ENCODE measurements around the gene CUTA.

CUTA gene

DNA sequence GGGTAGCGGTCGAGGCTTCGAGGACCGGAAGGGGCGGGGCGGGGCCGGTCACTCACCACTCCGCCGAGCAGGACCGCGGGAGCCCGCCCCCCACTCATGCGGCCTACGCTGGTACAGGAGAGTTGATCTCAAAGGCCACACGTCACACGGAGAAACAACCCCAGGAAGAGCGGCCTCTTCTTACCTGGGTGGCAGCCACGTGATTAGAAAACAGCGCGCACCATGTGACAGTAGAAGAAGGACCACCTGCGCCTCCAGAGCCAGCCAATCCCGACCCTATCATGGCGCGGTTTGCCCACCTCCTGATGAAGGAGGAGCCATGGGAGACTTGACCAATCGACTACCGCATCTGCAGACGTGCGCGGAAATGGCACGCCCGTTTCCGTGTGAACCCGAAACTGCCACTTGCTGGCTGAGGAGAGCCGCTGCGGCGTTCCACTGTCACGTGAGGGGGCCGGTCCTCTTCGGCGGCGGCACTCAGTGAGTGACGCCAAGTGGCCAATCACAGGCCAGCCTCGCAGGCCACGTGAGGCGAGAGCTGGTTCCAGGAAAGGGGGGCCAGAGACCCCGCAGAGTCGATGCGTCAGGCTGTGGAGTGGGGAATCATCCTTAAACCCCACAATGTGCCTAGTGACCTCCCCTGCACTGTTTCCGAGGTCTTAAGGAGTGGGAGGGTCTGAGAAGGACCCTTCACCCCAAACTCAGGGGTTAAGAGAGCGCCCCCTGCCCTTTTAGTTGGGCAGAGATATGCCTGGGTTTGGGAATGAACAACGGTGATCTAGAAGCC is at the start of gene CUTA (continued):
- no peak for TF ChIP-seq ZNF184 (tag by site-specific recombination; IDR thresholded peaks at IDR 0.05)
- peak; percentile 96 for TF ChIP-seq ZNF335 (tag by site-specific recombination; conservative IDR thresholded peaks at IDR 0.05)
- TF ChIP-seq ZFP3 (tag by site-specific recombination; IDR thresholded peaks at IDR 0.05; ENCODE audit: low read depth), result no peak
- TF ChIP-seq ZBTB1 (tag by site-specific recombination; IDR thresholded peaks at IDR 0.05), result no peak
- TF ChIP-seq SP3 (tag by site-specific recombination; IDR thresholded peaks at IDR 0.05), result peak; percentile 96
- TF ChIP-seq ZNF341 (tag by site-specific recombination; IDR thresholded peaks at IDR 0.05; ENCODE audit: low read depth), result peak; percentile 80
- peak; percentile 36; the same call in 1 of the 2 replicates for TF ChIP-seq KLF1 (tag by site-specific recombination; IDR thresholded peaks at IDR 0.05)
- TF ChIP-seq ZNF366 (tag by site-specific recombination; conservative IDR thresholded peaks at IDR 0.05), result no peak
- TF ChIP-seq ZNF768 (tag by site-specific recombination; IDR thresholded peaks at IDR 0.05), result no peak
- TF ChIP-seq CTCF (tag by site-specific recombination; IDR thresholded peaks at IDR 0.05), result peak; percentile 90
- TF ChIP-seq KLF17 (tag by site-specific recombination; IDR thresholded peaks at IDR 0.05), result 0 out of 2 replicates have a peak, but pooled peaks have one; percentile 38
- peak; percentile 57; the same call in 1 of the 2 replicates for TF ChIP-seq ZNF24 (tag by site-specific recombination; IDR thresholded peaks at IDR 0.05)
- peak; percentile 77 for TF ChIP-seq ZNF629 (tag by site-specific recombination; IDR thresholded peaks at IDR 0.05)
- no peak for TF ChIP-seq ZNF558 (tag by site-specific recombination; IDR thresholded peaks at IDR 0.05)
- TF ChIP-seq ZBTB17 (tag by site-specific recombination; IDR thresholded peaks at IDR 0.05), result peak; percentile 100
- peak; percentile 95 for TF ChIP-seq ZNF660 (tag by site-specific recombination; IDR thresholded peaks at IDR 0.05)
- TF ChIP-seq, protein P1, sequence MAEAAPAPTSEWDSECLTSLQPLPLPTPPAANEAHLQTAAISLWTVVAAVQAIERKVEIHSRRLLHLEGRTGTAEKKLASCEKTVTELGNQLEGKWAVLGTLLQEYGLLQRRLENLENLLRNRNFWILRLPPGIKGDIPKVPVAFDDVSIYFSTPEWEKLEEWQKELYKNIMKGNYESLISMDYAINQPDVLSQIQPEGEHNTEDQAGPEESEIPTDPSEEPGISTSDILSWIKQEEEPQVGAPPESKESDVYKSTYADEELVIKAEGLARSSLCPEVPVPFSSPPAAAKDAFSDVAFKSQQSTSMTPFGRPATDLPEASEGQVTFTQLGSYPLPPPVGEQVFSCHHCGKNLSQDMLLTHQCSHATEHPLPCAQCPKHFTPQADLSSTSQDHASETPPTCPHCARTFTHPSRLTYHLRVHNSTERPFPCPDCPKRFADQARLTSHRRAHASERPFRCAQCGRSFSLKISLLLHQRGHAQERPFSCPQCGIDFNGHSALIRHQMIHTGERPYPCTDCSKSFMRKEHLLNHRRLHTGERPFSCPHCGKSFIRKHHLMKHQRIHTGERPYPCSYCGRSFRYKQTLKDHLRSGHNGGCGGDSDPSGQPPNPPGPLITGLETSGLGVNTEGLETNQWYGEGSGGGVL (tag by site-specific recombination; IDR thresholded peaks at IDR 0.05), result no peak
- 0 out of 2 replicates have a peak, but pooled peaks have one; percentile 51 for TF ChIP-seq HOXC10 (CRISPR knock-in tag; IDR thresholded peaks at IDR 0.05)
- peak; percentile 21; the same call in 1 of the 2 replicates for TF ChIP-seq MZF1 (tag by site-specific recombination; IDR thresholded peaks at IDR 0.05; ENCODE audit: borderline replicate concordance)
- TF ChIP-seq, protein P2, sequence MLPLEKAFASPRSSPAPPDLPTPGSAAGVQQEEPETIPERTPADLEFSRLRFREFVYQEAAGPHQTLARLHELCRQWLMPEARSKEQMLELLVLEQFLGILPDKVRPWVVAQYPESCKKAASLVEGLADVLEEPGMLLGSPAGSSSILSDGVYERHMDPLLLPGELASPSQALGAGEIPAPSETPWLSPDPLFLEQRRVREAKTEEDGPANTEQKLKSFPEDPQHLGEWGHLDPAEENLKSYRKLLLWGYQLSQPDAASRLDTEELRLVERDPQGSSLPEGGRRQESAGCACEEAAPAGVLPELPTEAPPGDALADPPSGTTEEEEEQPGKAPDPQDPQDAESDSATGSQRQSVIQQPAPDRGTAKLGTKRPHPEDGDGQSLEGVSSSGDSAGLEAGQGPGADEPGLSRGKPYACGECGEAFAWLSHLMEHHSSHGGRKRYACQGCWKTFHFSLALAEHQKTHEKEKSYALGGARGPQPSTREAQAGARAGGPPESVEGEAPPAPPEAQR (tag by site-specific recombination; IDR thresholded peaks at IDR 0.05), result no peak
- TF ChIP-seq ZSCAN30 (tag by site-specific recombination; IDR thresholded peaks at IDR 0.05), result peak; percentile 68; the same call in 1 of the 2 replicates
- no peak; the same call in 1 of the 2 replicates for TF ChIP-seq KLF7 (tag by site-specific recombination; IDR thresholded peaks at IDR 0.05; ENCODE audit: borderline replicate concordance)
- peak; percentile 96 for TF ChIP-seq ZXDB (tag by site-specific recombination; IDR thresholded peaks at IDR 0.05)
- no peak for TF ChIP-seq ZNF214 (tag by site-specific recombination; IDR thresholded peaks at IDR 0.05; ENCODE audit: borderline replicate concordance)

Measured in HEK293 (cell line).